ENCODE results near the gene POLR2E. TPM values are rescaled to one million over a fixed set of nuclear protein-coding genes. Genes with fewer than 3 reads are reported as not detected.
"Not testable (repeated sequence)": the region's sequence is repeated elsewhere in the genome, so short reads cannot be mapped to it uniquely, and the experiment has no call there.

Gene POLR2E
- total and polyA plus RNA-seq, 8 donors, result 24.5 to 361 (median 91.0) TPM

- H3K27ac ChIP-seq, result peak overlapping the region; percentile 84 to 98 (median 92)
- peak in 1 of 2 donors; percentile 46 for DNase-seq
- 53 to 75% (median 70%) methylated on average over 13 to 22 of the region's 22 CpGs for WGBS, 5 donors
- H3K27me3 ChIP-seq, result no peaks in the 10 kb centered on the region
- H3K4me1 ChIP-seq, result peaks cover 46 to 92% (median 64%) of the 10 kb centered on the region in 4 donors
- peaks cover 21 to 52% (median 35%) of the 10 kb centered on the region in 4 donors for H3K36me3 ChIP-seq
- TF ChIP-seq CTCF (IDR thresholded peaks at IDR 0.05) (no peak), POLR2A (IDR thresholded peaks at IDR 0.05) (no peak), EP300 (IDR thresholded peaks at IDR 0.05) (no peak), POLR2AphosphoS5 (IDR thresholded peaks at IDR 0.05) (no peak)
- intact Hi-C loops (cut with DNase I; ENCODE audit: low total_unique reads), result no loop called here
- peak overlapping the region; percentile 56 to 77 (median 67) for H3K4me3 ChIP-seq
- no peaks in the 10 kb centered on the region for H3K9me3 ChIP-seq
Measured at GRCh38 chr19:1130771-1131717, 35.9 kb upstream of the POLR2E start.

GRCh38 chr19:1129535-1129934 is 34.4 kb upstream of the POLR2E start:
- DNase-seq, result no peak
- H3K4me3 ChIP-seq, result peak overlapping the region in 2 of 4 donors; percentile 62 to 72
- 91 to 96% (median 95%) methylated on average over 8 to 18 of the region's 18 CpGs for WGBS, 5 donors

GRCh38 chr19:1129084-1129483 is 33.9 kb upstream of the POLR2E start:
- H3K27me3 ChIP-seq; H3K9me3 ChIP-seq; DNase-seq; intact Hi-C loops (cut with DNase I; ENCODE audit: low total_unique reads): not testable (repeated sequence)
- H3K36me3 ChIP-seq, result peaks cover 27 to 61% (median 50%) of the 10 kb centered on the region in 4 donors
- WGBS, 5 donors, result 87 to 97% (median 91%) methylated on average over 5 to 7 of the region's 7 CpGs
- H3K4me1 ChIP-seq, result peaks cover 31 to 88% (median 53%) of the 10 kb centered on the region in 4 donors
- peak overlapping the region in 1 of 5 donors; percentile 98 for H3K27ac ChIP-seq
- H3K4me3 ChIP-seq, result peak overlapping the region in 2 of 4 donors; percentile 62 to 72

More at GRCh38 chr19:1129535-1129934, 34.4 kb upstream of the POLR2E start:
- intact Hi-C loops (cut with DNase I; ENCODE audit: low total_unique reads), result no loop called here
- H3K27ac ChIP-seq, result peak overlapping the region in 1 of 5 donors; percentile 98
- no peaks in the 10 kb centered on the region for H3K27me3 ChIP-seq
- H3K36me3 ChIP-seq, result peaks cover 22 to 59% (median 46%) of the 10 kb centered on the region in 4 donors
- no peak for TF ChIP-seq CTCF (IDR thresholded peaks at IDR 0.05)
- no peak for TF ChIP-seq POLR2AphosphoS5 (IDR thresholded peaks at IDR 0.05)
- TF ChIP-seq POLR2A (IDR thresholded peaks at IDR 0.05), result no peak
- no peak for TF ChIP-seq EP300 (IDR thresholded peaks at IDR 0.05)
- H3K4me1 ChIP-seq, result peaks cover 36 to 88% (median 52%) of the 10 kb centered on the region in 4 donors
- no peaks in the 10 kb centered on the region for H3K9me3 ChIP-seq

GRCh38 chr19:1128106-1128505 is 32.9 kb upstream of the POLR2E start:
- DNase-seq, result no peak
- 84 to 94% (median 93%) methylated on average over 17 of the region's 17 CpGs for WGBS, 5 donors
- H3K4me1 ChIP-seq, result peaks cover 23 to 88% (median 54%) of the 10 kb centered on the region in 4 donors

More at GRCh38 chr19:1128106-1128505, 32.9 kb upstream of the POLR2E start:
- H3K27me3 ChIP-seq, result no peaks in the 10 kb centered on the region
- no peak overlapping the region for H3K27ac ChIP-seq
- H3K36me3 ChIP-seq, result peaks cover 36 to 70% (median 60%) of the 10 kb centered on the region in 4 donors
- H3K9me3 ChIP-seq, result no peaks in the 10 kb centered on the region
- intact Hi-C loops (cut with DNase I; ENCODE audit: low total_unique reads), result no loop called here
- TF ChIP-seq EP300 (IDR thresholded peaks at IDR 0.05) (no peak), POLR2AphosphoS5 (IDR thresholded peaks at IDR 0.05) (no peak), CTCF (IDR thresholded peaks at IDR 0.05) (no peak), POLR2A (IDR thresholded peaks at IDR 0.05) (no peak)
- H3K4me3 ChIP-seq, result no peak overlapping the region
